Spinal cord (tissue), 10 donors: ENCODE measurements around the gene RAB29. TPM values are rescaled to one million over a fixed set of nuclear protein-coding genes. Genes with fewer than 3 reads are reported as not detected.

Experiments
- DNase-seq, 6 donors: peaks; one replicate each; pipeline versions ENCODE4 v3.0.0 to v3.0.0-alpha.2; 2013 to 2015; ENCODE audit warnings: low spot score in 6 of 6, low read depth in 4 of 6
- H3K27ac ChIP-seq: one replicate; pipeline ENCODE4 v1.5.1; 2013; ENCODE audit warnings: low read depth, low read length, control low read depth
- H3K27me3 ChIP-seq: one replicate; pipeline ENCODE4 v1.6.1; 2013; ENCODE audit warnings: low read length; ENCODE audit not compliant: control insufficient read depth, insufficient read depth
- H3K36me3 ChIP-seq: one replicate; pipeline ENCODE4 v1.6.1; 2013; ENCODE audit warnings: low read length; ENCODE audit not compliant: control insufficient read depth, insufficient read depth
- H3K4me1 ChIP-seq: one replicate; pipeline ENCODE4 v1.6.1; 2013; ENCODE audit warnings: low read length; ENCODE audit not compliant: control insufficient read depth, insufficient read depth
- H3K4me3 ChIP-seq: one replicate; pipeline ENCODE4 v1.5.1; 2013; ENCODE audit warnings: low read depth, low read length, control low read depth
- H3K9me3 ChIP-seq: one replicate; pipeline ENCODE4 v1.6.1; 2013; ENCODE audit warnings: low read length; ENCODE audit not compliant: control insufficient read depth, insufficient read depth
- WGBS: methylation state at CpG from one replicate; pipeline ENCODE4 v1.1.5; 2013; ENCODE audit warnings: missing lambda C conversion rate; ENCODE audit not compliant: insufficient coverage; 5-methylcytosine and 5-hydroxymethylcytosine counted together
- polyA plus RNA-seq, 2 donors: library from polyadenylated mRNA; unstranded; fragments of 120-200 nt; gene quantifications; one replicate each; pipeline ENCODE4 v1.2.1, GENCODE V29; 2013; ENCODE audit not compliant: insufficient read length in 2 of 2
- total RNA-seq, 2 donors: library from RNA; depleted of rRNA in 1 of 2; stranded (reverse); fragments of 120-200 nt in 1 of 2; fragments of >200 nt in 1 of 2; gene quantifications; one replicate each; pipeline versions ENCODE4 v1.2.3 to v1.2.4, GENCODE V29; 2013 to 2014
- donor health status: healthy.

The RAB29 gene
- total and polyA plus RNA-seq, 4 donors: 9.3 to 19.8 (median 12.3) TPM

DNA sequence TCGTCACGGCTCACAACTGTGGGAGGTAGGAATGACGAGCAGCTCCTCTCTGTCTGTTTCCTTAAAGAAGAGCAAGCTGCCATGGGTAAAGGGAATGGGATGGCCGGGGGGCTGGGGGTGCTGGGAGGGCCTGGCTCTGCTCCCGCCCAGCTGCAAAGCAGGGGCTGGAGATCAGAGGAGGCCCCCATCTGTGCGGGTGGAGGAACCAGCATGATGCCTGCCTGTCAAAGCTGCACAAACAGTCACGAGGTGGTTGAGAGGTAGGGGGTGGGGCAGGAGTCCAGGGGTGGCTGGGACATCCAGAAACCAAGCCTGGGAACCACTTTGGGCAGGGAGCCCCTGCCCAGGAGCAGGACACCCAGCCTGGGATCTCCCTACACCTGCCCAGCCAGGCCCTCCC is 25.1 kb upstream of the RAB29 start:
- no peaks in the 10 kb centered on the region for H3K27me3 ChIP-seq
- peaks cover 32% of the 10 kb centered on the region for H3K4me1 ChIP-seq
- H3K36me3 ChIP-seq: peaks cover 58% of the 10 kb centered on the region
- WGBS: 34% methylated on average over 5 of the region's 7 CpGs
- no peak overlapping the region for H3K4me3 ChIP-seq
- no peaks in the 10 kb centered on the region for H3K9me3 ChIP-seq
- peak in 1 of 6 donors; percentile 68 for DNase-seq
- peak overlapping the region; percentile 3 for H3K27ac ChIP-seq

DNA sequence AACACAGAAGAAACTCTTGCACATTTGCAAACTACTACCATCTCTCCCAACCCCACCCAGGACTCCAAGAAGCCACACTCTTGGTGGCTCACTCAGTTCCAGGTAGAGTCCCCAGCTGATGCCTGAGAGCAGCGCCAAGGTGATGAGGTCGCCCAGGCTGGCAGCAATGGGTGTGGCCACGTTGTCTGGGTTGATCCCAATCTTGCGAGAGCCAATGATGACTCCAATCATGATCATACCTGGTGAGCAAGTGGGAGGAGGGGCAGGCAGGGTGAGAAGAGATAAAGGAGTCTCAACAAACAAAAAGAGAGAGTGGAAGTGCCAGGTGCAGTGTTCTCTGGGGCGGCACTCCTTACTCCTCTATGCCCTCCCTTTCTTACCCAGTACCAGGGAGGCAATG is 23.3 kb upstream of the RAB29 start:
- H3K27ac ChIP-seq: no peak overlapping the region
- H3K36me3 ChIP-seq: peaks cover 64% of the 10 kb centered on the region
- H3K9me3 ChIP-seq: no peaks in the 10 kb centered on the region
- 100% methylated on average over 5 of the region's 5 CpGs for WGBS
- peaks cover 20% of the 10 kb centered on the region for H3K4me1 ChIP-seq
- no peak for DNase-seq
- H3K27me3 ChIP-seq: no peaks in the 10 kb centered on the region
- H3K4me3 ChIP-seq: no peak overlapping the region

DNA sequence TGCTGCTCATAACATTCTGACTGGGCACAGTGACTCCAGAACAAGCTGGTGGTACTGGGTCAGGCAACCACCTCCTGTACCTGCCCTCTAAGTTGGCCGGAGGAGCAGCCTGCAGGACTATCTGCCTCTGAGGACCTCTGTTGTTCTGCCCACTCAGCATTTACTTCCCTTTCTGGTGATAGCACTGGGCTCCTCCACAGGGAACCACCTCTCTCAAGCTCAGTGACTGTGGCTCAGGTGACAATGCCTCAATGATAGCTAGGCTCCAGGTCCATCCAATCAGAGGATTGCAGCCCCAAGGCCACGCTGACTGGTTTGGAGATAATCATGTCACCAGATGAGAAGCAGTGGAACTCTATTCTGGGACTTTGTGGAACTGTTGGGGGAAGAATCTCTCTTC is 21.9 kb upstream of the RAB29 start:
- H3K9me3 ChIP-seq: no peaks in the 10 kb centered on the region
- DNase-seq: no peak
- no peaks in the 10 kb centered on the region for H3K27me3 ChIP-seq
- no peak overlapping the region for H3K27ac ChIP-seq
- H3K36me3 ChIP-seq: peaks cover 69% of the 10 kb centered on the region
- no peak overlapping the region for H3K4me3 ChIP-seq
- 90% methylated on average over 2 of the region's 2 CpGs for WGBS
- peaks cover 20% of the 10 kb centered on the region for H3K4me1 ChIP-seq

DNA sequence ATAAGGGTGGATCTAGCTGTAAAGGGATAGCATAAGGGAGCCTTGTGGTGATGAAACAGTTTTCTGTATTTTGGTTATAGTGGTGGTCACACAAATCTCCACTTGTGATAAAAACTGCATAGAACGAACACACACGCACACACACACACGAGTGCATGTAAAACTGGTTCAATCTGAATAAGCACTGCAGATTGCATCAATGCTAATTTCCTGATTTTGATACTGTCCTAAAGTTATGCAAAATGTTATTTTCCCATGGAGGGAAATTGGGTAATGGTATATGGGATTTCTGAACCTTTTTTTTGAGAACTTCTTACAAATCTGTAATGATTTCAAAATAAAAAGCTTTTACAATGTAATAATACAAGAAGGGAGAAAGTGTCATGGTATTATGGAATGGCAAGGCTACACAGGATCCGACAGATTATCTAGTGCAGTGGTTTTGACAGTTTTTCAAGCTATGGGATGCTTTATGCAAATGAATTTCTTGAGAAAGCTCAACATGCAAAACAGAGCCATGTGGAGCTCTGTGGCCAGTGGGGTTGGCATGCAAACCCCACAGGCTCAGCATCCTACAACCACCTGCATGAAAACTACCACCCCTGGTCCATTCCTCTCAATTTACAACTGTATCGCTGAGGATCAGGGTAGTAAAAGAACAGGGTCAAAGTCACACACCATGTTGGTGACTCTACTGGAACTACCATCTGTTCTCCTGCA is 18.9 kb upstream of the RAB29 start:
- H3K27ac ChIP-seq: no peak overlapping the region
- WGBS: 100% methylated on average over 2 of the region's 5 CpGs
- no peak overlapping the region for H3K4me3 ChIP-seq
- no peak for DNase-seq
- no peaks in the 10 kb centered on the region for H3K27me3 ChIP-seq
- H3K4me1 ChIP-seq: no peaks in the 10 kb centered on the region
- H3K36me3 ChIP-seq: peaks cover 63% of the 10 kb centered on the region
- H3K9me3 ChIP-seq: no peaks in the 10 kb centered on the region

DNA sequence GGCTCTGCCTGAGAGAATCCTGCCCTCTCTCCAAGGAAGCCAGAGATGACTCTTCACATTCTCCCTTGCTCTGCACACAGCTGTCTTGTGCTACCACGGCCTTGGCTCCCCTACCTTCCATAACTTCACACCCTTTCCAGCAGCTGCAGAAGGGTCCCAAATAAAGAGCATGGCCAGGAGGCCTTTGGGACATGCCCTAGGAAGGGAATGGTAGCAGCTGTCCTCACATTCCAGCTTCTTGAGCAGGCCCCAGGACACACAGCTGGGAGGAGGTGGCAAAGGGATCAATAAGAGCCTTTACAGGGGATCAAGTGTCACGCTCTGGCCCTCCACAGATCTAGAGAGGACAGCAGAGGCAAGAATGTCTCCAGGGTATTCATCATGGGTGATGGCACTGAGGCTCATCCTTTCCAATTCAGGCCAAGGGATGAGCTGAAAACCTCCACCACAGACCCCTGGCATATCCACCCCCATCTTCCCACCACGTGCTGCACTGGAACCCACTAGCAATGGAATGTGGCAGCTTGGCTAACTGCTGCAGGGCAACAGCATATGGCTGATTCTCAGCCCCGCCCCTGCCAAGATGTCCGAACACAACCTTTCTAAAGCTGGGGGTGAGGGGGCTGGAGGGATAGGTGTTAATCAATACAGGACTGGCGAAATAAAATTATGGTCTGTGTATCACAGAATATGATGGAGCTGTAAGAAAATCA is 17.8 kb upstream of the RAB29 start:
- DNase-seq: no peak
- no peak overlapping the region for H3K27ac ChIP-seq
- H3K36me3 ChIP-seq: peaks cover 53% of the 10 kb centered on the region
- no peak overlapping the region for H3K4me3 ChIP-seq
- H3K27me3 ChIP-seq: no peaks in the 10 kb centered on the region
- WGBS: 78% methylated on average over 5 of the region's 6 CpGs
- H3K9me3 ChIP-seq: no peaks in the 10 kb centered on the region
- H3K4me1 ChIP-seq: no peaks in the 10 kb centered on the region

DNA sequence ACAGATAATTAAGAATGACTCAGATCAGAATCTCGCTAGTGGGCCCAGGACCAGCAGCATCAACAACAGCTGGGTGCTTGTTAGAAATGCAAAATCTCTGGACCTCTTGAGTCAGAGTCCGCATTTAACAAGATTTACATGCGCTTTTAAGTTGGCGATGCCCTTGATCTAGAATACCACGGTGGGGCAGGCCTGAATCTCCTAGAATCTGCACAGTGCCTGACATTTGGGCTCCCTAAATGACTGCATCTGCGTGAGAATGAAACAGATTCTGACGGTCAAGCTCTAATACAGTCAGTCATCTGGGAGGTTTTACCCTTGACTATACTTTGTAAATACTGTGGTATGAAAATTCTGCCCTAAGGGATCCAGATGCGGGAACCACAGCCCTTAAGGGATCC is 17.2 kb upstream of the RAB29 start:
- Histone ChIP-seq H3K9me3 (no peaks in the 10 kb centered on the region), H3K4me1 (no peaks in the 10 kb centered on the region), H3K27me3 (no peaks in the 10 kb centered on the region), H3K4me3 (no peak overlapping the region), H3K36me3 (peaks cover 46% of the 10 kb centered on the region), H3K27ac (no peak overlapping the region)
- no peak for DNase-seq
- WGBS: 78% methylated on average over 7 of the region's 8 CpGs

DNA sequence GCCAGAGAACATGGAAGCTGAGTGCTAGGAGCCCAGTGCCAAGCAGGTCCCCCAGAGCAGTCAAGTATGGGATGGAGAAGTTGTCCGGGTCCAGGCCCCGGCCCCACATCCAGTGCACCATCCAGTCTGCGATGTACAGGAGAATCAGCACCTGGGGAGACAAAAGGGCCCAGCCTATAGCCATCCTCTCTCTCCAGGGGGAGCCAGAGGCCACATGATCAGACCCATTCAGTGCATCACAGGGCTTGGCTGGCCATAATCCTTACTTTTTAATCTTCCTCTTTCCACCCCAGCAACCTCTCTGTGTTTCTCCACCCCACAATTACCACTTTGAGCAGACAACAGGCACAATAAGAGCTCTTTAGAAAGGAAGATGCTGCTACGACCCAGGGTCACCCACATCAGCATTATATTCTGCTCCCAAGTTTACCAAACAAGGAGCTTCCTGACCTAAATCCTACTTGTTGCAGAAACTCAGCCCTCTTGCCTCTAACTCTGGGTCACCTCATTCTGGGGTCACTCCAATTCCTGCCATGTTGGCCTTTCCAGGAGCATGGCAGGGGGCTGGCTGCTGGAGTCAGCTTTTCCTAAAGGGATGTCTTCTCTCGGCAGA is 16.4 kb upstream of the RAB29 start:
- Histone ChIP-seq H3K9me3 (no peaks in the 10 kb centered on the region), H3K36me3 (peaks cover 39% of the 10 kb centered on the region), H3K4me3 (no peak overlapping the region), H3K4me1 (no peaks in the 10 kb centered on the region), H3K27ac (no peak overlapping the region), H3K27me3 (no peaks in the 10 kb centered on the region)
- WGBS: 60% methylated on average over 4 of the region's 5 CpGs
- DNase-seq: peak in 2 of 6 donors; percentile 79 to 82

DNA sequence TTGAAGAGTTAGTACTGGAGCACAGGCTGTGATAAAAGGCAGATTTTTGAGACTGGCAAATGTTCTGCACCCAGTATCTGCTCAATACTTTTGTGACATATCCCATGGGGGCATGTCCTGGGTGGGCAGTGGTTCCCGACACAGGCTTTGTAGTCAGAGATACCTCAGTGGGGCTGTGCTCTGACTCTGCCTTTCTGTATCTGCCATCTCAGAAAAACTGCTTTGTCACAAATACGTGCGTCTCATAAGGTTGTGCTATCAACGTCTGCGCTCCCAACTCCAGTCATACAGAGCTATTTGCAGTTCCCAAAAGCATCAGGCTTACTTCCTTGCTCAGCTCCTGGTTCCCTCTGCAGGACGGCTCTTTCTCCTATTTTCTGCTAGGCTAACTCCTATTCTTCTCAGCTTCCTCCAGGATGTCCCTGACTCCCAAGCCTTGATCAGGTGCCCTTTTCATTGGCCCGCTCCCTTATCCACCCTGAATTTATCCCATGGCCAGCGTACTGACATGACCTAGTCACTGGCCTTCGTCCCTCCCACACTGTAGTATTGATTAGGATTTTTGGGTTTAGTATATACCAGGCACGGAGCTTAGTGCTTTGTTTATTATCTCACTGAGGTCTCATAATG is 12.1 kb upstream of the RAB29 start:
- peaks cover 10% of the 10 kb centered on the region for H3K36me3 ChIP-seq
- no peaks in the 10 kb centered on the region for H3K9me3 ChIP-seq
- no peak overlapping the region for H3K27ac ChIP-seq
- no peak for DNase-seq
- H3K27me3 ChIP-seq: no peaks in the 10 kb centered on the region
- H3K4me3 ChIP-seq: no peak overlapping the region
- H3K4me1 ChIP-seq: peaks cover 9% of the 10 kb centered on the region
- 87% methylated on average over 6 of the region's 10 CpGs for whole genome bisulfite sequencing

DNA sequence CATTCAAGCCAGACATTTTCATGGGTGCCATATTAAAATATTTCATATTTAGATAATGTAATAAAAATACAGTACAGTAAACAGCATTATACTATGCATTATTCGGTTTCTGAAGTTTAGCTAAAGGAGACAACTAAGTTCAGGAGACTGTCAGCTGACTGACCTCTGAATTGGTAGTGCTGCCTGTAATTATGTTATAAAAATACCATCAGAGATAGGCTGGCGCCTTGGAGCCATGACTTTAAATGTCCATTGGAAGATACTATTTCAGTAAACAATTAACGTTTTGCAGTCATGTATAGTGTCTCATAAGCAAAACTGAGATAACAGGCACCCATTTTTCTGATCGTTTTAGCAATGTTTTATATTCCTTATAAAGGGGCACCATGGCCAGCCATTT is 11.3 kb upstream of the RAB29 start:
- no peak overlapping the region for H3K4me3 ChIP-seq
- H3K36me3 ChIP-seq: peaks cover 10% of the 10 kb centered on the region

More for the DNA sequence above, 11.3 kb upstream of the RAB29 start:
- H3K27me3 ChIP-seq: no peaks in the 10 kb centered on the region
- peaks cover 9% of the 10 kb centered on the region for H3K4me1 ChIP-seq
- H3K9me3 ChIP-seq: no peaks in the 10 kb centered on the region
- H3K27ac ChIP-seq: no peak overlapping the region
- DNase-seq: no peak
- no CpG with 5 or more reads among the region's 4 CpGs for WGBS
